Measurements from ENCODE around the gene PDLIM5.

GRCh38 chr4:94686086-94686485, 234.3 kb downstream of the PDLIM5 start:
- TF ChIP-seq POLR2AphosphoS5 (IDR thresholded peaks at IDR 0.05; ENCODE audit: low read depth, low read length) = no peak
- no peak for TF ChIP-seq POLR2A (IDR thresholded peaks at IDR 0.05; ENCODE audit: low read depth, low read length)
- TF ChIP-seq SPI1 (IDR thresholded peaks at IDR 0.05; ENCODE audit: low read depth, low read length) = no peak
- TF ChIP-seq TAF1 (IDR thresholded peaks at IDR 0.05; ENCODE audit: low read depth, low read length) = no peak
- TF ChIP-seq PAX5 (IDR thresholded peaks at IDR 0.05; ENCODE audit: insufficient read depth, low read length, severe bottlenecking) = no peak
- TF ChIP-seq POU2F2 (IDR thresholded peaks at IDR 0.05; ENCODE audit: low read depth, low read length) = no peak

Measured in GM12891 (cell line).